ENCODE results near the gene SOX15.

DNA sequence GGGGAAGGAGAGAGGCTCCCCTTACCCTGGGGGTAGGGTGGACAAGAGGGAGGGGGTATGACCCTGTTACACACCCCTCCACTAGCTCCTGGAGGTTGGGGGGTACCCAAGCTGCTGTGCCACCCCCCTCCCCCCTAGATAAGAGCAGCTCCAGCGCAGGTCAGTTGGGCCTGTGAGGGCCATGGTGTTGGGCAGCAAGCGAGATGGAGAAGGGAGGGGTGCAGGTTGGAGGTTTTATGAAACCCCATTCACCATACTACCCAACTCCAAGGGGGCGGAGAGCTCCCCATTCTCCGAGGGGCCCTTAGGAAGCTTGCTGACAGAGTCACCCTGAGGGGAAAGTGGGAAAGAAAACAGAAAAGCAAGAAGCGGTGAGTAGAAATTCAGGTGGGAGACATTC, 1.7 kb upstream of the SOX15 start:
- TF ChIP-seq, protein P1, sequence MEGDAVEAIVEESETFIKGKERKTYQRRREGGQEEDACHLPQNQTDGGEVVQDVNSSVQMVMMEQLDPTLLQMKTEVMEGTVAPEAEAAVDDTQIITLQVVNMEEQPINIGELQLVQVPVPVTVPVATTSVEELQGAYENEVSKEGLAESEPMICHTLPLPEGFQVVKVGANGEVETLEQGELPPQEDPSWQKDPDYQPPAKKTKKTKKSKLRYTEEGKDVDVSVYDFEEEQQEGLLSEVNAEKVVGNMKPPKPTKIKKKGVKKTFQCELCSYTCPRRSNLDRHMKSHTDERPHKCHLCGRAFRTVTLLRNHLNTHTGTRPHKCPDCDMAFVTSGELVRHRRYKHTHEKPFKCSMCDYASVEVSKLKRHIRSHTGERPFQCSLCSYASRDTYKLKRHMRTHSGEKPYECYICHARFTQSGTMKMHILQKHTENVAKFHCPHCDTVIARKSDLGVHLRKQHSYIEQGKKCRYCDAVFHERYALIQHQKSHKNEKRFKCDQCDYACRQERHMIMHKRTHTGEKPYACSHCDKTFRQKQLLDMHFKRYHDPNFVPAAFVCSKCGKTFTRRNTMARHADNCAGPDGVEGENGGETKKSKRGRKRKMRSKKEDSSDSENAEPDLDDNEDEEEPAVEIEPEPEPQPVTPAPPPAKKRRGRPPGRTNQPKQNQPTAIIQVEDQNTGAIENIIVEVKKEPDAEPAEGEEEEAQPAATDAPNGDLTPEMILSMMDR (IDR thresholded peaks at IDR 0.05; ENCODE audit: borderline replicate concordance, extremely low read depth, low read length, poor library complexity, severe bottlenecking), result no peak
- TF ChIP-seq EZH2 (IDR thresholded peaks at IDR 0.05; ENCODE audit: borderline replicate concordance, low read depth, low read length, severe bottlenecking), result no peak

All from DND-41 (cell line).